GM21786 (cell line): ENCODE results near the gene WDR55.
A peak's percentile ranks its signal among the peaks of the same experiment; 100 is the strongest.
"Not testable (repeated sequence)": the region's sequence is repeated elsewhere in the genome, so short reads cannot be mapped to it uniquely, and the experiment has no call there.

Experiments used
- ATAC-seq: cut with Tn5 transposase; IDR thresholded peaks from one replicate; pipeline ENCODE4 v1.9.1; 2021; ENCODE audit not compliant: unreplicated experiment

Gene WDR55

DNA sequence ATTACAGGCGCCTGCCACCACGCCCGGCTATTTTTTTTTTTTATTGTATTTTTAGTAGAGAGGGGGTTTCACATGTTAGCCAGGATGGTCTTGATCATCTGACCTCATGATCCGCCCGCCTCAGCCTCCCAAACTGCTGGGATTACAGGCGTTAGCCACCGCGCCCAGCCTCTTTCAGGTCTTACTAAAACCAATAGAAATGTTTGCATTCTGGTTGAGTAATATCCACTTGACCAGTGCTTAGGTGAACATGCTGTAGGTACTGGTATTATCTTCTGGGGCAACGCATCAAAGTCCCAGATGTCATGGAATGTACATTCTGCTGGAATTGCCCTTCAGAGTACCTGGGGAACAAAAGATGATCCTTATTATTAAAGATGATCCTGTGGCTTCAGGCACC is 44.1 kb downstream of the WDR55 start:
- ATAC-seq = not testable (repeated sequence)

DNA sequence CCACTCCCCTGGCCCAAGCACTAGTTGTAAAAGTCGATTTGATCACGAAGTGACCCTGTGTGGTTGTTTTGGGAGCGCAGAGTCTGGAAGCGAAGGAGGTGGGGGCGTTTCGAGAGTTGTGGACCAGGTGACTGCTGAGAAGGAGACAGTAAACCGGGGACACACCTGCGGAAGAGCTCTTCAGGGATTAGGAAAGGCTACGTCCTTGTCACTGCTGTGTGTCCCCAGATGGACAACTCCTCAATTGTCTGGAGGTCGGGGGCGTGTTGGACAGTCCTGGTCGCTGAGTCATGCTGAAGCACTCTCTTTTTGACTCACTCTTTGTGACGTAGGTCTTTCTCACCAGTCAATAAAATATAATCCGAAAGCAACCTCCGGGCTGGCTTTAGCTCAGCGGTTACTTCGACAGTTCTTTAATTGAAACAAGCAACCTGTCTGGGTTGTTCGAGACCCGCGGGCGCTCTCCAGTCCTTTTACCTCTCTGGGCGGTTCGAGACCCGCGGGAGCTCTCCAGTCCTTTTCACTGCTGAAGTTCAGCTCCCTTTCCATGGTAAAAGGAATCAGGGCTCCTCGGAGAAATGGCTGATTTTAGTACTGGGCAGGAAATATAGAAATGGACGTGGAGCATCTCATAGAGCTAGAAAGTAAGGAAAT is 46.3 kb downstream of the WDR55 start:
- ATAC-seq = peak; percentile 94

DNA sequence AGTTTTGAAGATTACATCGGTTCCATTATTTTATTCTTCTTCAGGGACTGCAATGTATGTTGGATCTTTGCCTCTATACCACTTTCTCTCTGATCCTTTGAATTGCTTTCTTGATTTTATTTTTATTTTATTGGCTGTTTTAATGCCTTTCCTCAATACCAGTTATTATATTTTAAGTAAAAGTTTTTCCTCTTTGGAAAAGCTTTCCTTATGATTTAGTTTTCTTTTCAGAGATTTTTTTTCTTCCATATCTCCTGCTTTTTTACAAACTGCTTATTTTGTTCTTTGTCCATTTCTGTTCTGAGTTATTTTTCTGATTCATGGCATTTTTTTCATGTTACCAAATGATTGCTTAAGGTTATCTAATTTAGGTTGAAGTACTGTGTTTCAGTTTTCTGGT is 47.1 kb downstream of the WDR55 start:
- no peak for ATAC-seq

DNA sequence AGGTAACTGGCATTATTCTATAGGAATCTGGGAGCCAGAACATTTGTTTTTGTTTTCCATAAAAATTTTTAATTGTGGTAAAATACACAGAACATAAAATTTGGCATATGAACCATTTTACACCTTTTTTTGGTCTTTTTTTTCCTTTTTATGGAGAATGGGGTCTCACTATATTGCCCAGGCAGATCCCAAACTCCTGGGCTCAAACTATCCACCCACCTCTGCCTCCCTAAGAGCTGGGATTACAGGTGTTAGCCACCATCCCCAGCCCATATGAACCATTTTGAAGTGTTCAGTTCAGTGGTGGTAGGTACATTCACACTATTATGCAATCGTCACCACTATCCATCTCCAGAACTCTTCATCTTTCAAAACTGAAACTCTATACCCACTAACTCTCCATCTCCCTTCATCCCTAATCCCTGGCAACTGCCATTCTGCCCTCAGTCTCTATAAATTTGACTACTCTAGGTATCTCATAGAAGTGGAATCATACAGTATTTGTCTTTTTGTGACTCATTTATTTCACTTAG is 48.9 kb downstream of the WDR55 start:
- ATAC-seq = no peak

DNA sequence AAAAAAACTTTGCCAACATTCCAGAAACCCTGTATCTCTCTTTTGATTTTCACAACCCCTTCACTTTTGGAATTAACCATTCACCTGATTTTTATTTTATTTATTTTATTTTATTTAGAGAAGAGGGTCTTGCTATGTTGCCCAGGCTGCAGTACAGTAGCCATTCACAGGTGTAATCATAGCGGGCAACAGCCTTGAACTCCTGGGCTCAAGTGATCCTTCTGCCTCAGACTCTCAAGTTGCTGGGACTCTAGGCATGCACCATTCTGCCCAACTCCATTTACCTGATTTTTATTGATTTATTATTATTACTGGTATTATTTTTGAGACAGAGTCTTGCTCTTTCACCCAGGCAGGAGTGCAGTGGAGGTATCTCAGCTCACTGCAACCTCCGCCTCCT is 51.5 kb downstream of the WDR55 start:
- ATAC-seq = not testable (repeated sequence)

DNA sequence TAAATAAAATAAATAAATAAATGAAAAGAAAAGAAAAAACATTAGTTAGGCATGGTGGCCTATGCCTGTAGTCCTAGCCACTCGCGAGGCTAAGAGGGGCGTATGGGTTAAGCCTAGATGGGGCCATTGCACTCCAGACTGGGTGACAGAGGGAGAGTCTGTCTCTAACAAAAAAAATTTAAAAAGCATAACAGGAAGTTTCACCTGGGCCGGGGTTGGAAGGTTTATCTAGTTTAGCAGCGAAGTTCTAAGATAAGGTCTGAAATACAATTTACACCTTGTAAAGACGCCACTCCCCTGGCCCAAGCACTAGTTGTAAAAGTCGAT is 53.5 kb downstream of the WDR55 start:
- ATAC-seq = no peak

DNA sequence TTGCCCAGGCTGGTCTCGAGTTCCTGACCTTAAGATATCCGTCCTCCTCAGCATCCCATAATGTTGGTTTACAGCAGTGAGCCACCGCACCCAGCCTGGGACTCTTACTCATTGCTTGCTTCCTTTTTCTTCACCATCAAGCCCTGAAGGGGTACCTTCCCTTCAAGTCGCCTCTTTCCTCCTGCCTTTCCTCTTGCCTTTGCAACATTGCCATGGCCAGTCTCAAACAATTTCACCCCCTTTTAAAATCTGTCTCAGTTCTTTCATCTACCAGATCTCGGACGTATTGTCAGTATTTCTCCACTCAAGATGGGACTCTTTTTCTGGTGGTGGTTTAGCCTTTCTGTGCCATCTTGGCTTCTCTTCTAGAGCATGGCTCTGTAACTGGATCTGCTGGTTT is 56.0 kb downstream of the WDR55 start:
- ATAC-seq = not testable (repeated sequence)

DNA sequence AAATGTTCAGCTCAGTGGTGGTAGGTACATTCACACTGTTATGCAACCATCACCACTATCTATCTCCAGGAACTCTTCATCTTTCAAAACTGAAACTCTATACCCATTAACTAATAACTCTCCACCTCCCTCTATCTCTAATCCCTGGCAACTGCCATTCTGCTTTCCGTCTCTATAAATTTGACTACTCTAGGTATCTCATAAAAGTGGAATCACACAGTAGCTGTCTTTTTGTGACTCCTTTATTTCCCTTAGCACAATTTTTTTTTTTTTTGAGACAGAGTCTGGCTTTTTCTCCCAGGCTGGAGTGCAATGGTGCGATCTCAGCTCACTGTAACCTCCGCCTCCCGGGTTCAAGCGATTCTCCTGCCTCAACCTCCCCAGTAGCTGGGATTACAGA is 56.7 kb downstream of the WDR55 start:
- not testable (repeated sequence) for ATAC-seq
